GM23248 (cell line): Measurements from ENCODE around the gene ORMDL1. TPM values are rescaled to one million over a fixed set of nuclear protein-coding genes. Genes with fewer than 3 reads are reported as not detected.

ENCODE experiments used
- DNase-seq: peaks from one replicate; pipeline ENCODE4 v3.0.0-alpha.2; 2015
- H2AFZ ChIP-seq: fragments of 200-600 bp; sonication (generic); 2 replicates; pipeline ENCODE4 v1.6.1; 2016; ENCODE audit warnings: antibody characterized with exemption
- H3F3A ChIP-seq: fragments of 200-600 bp; sonication (generic); 2 replicates; pipeline ENCODE4 v1.6.1; 2016; ENCODE audit warnings: mild to moderate bottlenecking, antibody characterized with exemption, mixed run types; ENCODE audit not compliant: insufficient read depth
- H3K27ac ChIP-seq: fragments of 200-600 bp; sonication (generic); 2 replicates; pipeline ENCODE4 v1.5.1; 2016; ENCODE audit warnings: mild to moderate bottlenecking
- H3K27me3 ChIP-seq: fragments of 200-600 bp; sonication (generic); replicated peaks from 2 replicates; pipeline ENCODE4 v1.6.1; 2016; ENCODE audit warnings: mild to moderate bottlenecking; ENCODE audit not compliant: insufficient read depth
- H3K36me3 ChIP-seq: fragments of 200-600 bp; sonication (generic); 2 replicates; pipeline ENCODE4 v1.6.1; 2016; ENCODE audit warnings: low read depth, mild to moderate bottlenecking
- H3K4me1 ChIP-seq: fragments of 200-600 bp; sonication (generic); 2 replicates; pipeline ENCODE4 v1.6.1; 2016; ENCODE audit warnings: mild to moderate bottlenecking; ENCODE audit not compliant: insufficient read depth
- H3K4me2 ChIP-seq: fragments of 200-600 bp; sonication (generic); one replicate; pipeline ENCODE4 v1.6.1; 2016; ENCODE audit warnings: mild to moderate bottlenecking; ENCODE audit not compliant: unreplicated experiment
- H3K4me3 ChIP-seq: fragments of 200-600 bp; sonication (generic); 2 replicates; pipeline ENCODE4 v1.5.1; 2016; ENCODE audit warnings: mild to moderate bottlenecking
- H3K79me2 ChIP-seq: fragments of 200-600 bp; sonication (generic); 2 replicates; pipeline ENCODE4 v1.6.1; 2016; ENCODE audit warnings: mild to moderate bottlenecking; ENCODE audit not compliant: insufficient read depth
- H3K9ac ChIP-seq: fragments of 200-600 bp; sonication (generic); 2 replicates; pipeline ENCODE4 v1.6.1; 2016; ENCODE audit warnings: mild to moderate bottlenecking
- H3K9me2 ChIP-seq: fragments of 200-600 bp; sonication (generic); 2 replicates; pipeline ENCODE4 v1.6.1; 2016; ENCODE audit warnings: mixed run types, mild to moderate bottlenecking, moderate library complexity; ENCODE audit not compliant: insufficient read depth
- H3K9me3 ChIP-seq: fragments of 200-600 bp; sonication (generic); one replicate; pipeline ENCODE4 v1.6.1; 2017; ENCODE audit warnings: low read depth
- H4K20me1 ChIP-seq: fragments of 200-600 bp; sonication (generic); 2 replicates; pipeline ENCODE4 v1.6.0; 2016; ENCODE audit not compliant: insufficient read depth
- EZH2 ChIP-seq: fragments of 200-600 bp; sonication (generic); IDR thresholded peaks from 2 replicates; pipeline ENCODE4 v1.6.1; 2018; ENCODE audit warnings: antibody characterized with exemption, mild to moderate bottlenecking; ENCODE audit not compliant: insufficient read depth, poor library complexity, severe bottlenecking
- EZH2phosphoT487 ChIP-seq: fragments of 200-600 bp; sonication (generic); IDR thresholded peaks from 2 replicates; pipeline ENCODE4 v1.6.1; 2018; ENCODE audit warnings: antibody characterized with exemption, moderate library complexity, mild to moderate bottlenecking, low read depth; ENCODE audit not compliant: insufficient read depth
- WGBS, 2 experiments: methylation state at CpG; one replicate each; pipeline ENCODE4 v1.1.6; 2015 to 2017; ENCODE audit warnings: low lambda C conversion rate in 2 of 2, low coverage in 1 of 2; ENCODE audit errors: missing lambda C conversion rate in 2 of 2; 5-methylcytosine and 5-hydroxymethylcytosine counted together
- in situ Hi-C: fragments of 300-500 bp; cut with MboI; formaldehyde crosslinking; loops from 2 replicates; pipeline ENCODE4 v1.15.0; 2020
- polyA plus RNA-seq: library from polyadenylated mRNA; unstranded; fragments of >200 nt; fragmentation: Nextera tagmentation; extraction: Ambion mirVana; gene quantifications from 2 replicates; pipeline ENCODE4 v1.2.1, GENCODE V29; 2016
- total RNA-seq: library from RNA; depleted of rRNA; stranded (reverse); fragments of >200 nt; shearing (Covaris generic); gene quantifications from 2 replicates; pipeline ENCODE4 v1.2.3, GENCODE V29; 2014

The ORMDL1 gene
- total and polyA plus RNA-seq, 2 experiments from 2014 or later, result 71.3 to 150 TPM

DNA sequence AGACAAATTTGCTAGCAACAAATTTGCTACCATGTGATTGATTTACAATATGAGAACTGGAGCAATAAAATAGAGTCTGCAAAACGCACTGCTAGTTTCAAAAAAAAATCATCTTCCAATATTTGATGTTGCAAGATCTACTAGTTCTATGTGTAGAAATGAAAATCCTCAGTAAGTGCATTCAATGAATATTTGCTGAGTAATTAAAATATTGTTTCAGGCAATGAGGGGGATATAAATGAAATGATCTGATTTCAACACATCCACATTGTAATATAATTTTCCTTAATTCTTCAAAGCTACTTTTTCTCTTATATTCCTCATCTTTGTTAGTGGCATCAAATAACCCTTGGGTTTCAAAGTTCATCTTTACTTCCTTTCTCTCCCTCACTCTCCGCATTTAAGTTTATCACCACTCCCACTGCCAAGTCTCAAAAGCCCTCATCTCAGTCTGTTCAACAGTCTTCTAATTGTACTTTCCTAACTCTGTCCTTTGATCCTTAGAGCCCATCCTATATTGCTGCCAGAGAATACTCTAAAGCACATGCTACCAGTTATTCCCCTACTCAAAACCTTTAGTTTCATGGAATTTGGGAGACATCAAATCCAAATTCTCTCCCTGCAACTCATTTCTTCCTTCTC is 27.7 kb downstream of the ORMDL1 start:
- no peaks in the 10 kb centered on the region for H3K9me2 ChIP-seq
- peaks cover 4% of the 10 kb centered on the region for H3F3A ChIP-seq
- no peak overlapping the region for H2AFZ ChIP-seq
- H3K9ac ChIP-seq, result no peak overlapping the region
- no peaks in the 10 kb centered on the region for H3K27me3 ChIP-seq
- peaks cover 16% of the 10 kb centered on the region; the same call in 1 of the 2 replicates for H3K36me3 ChIP-seq
- WGBS, 2 experiments, result 94 to 99% methylated on average over 2 of the region's 2 CpGs
- no peaks in the 10 kb centered on the region for H3K9me3 ChIP-seq
- H3K4me2 ChIP-seq, result no peak overlapping the region
- H3K79me2 ChIP-seq, result peaks cover 2% of the 10 kb centered on the region; the same call in 1 of the 2 replicates
- DNase-seq, result no peak
- H3K4me3 ChIP-seq, result no peak overlapping the region
- in situ Hi-C loops, result no loop called here
- TF ChIP-seq EZH2phosphoT487 (no peak), EZH2 (no peak)
- H4K20me1 ChIP-seq, result no peaks in the 10 kb centered on the region
- H3K4me1 ChIP-seq, result 0 out of 2 replicates have a peak, but pooled peaks cover under 1% of the 10 kb centered on the region
- H3K27ac ChIP-seq, result no peak overlapping the region

DNA sequence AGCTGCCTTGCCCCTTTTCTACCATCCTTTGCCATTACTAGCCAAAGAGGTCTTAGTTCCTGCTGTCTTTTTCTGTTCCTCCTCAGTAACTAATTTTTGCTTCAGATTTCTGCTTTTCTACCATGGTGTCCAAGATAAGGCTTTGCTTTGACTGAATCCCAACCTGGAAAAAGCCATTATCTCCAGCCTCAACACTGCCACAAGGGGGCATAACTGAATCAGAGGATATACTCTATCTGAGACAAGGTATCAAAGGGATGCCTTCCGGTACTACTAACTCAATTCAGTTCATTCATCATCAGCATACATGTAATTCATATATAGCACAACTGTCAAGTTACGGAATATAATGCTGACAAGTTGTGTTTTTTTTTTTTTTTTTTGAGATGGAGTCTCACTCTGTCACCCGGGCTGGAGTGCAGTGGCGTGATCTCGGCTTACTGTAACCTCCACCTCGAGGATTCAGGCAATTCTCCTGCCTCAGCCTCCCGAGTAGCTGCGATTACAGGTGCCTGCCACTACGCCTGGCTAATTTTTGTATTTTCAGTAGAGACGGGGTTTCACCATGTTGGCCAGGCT is 33.0 kb downstream of the ORMDL1 start:
- Histone ChIP-seq H3K27ac (no peak overlapping the region), H3K9me2 (no peaks in the 10 kb centered on the region), H3K9me3 (no peaks in the 10 kb centered on the region), H2AFZ (no peak overlapping the region), H3K4me1 (no peaks in the 10 kb centered on the region), H3K27me3 (no peaks in the 10 kb centered on the region), H3K4me2 (no peak overlapping the region), H3K79me2 (no peaks in the 10 kb centered on the region), H4K20me1 (no peaks in the 10 kb centered on the region), H3K4me3 (no peak overlapping the region), H3K9ac (no peak overlapping the region), H3K36me3 (peaks cover 16% of the 10 kb centered on the region; the same call in 1 of the 2 replicates), H3F3A (no peaks in the 10 kb centered on the region)
- WGBS, 2 experiments, result 86 to 91% methylated on average over 9 to 10 of the region's 10 CpGs
- in situ Hi-C loops, result no loop called here
- no peak for TF ChIP-seq EZH2
- DNase-seq, result peak; percentile 59

DNA sequence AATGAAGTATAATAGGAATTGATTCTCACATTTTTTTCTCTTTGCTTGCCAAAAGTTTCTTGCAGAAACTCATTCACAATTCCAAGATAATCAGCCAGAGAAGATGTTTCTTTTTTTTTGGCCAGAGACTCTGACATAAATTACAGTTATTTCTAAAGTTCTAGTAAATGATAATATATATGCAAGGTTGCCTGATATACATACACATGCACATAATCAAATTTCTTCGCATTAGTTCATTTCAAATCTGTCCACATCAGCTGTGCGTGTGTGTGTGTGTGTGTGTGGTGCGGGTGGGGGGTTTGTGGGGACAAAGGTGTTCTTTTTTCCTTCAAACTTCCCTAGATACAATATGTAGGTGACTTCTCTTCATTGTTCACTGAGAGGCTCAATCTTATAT is 54.7 kb downstream of the ORMDL1 start:
- TF ChIP-seq EZH2phosphoT487, result no peak
- TF ChIP-seq EZH2, result no peak
- Histone ChIP-seq H3K9me2 (no peaks in the 10 kb centered on the region), H3K4me1 (no peaks in the 10 kb centered on the region), H4K20me1 (no peaks in the 10 kb centered on the region), H2AFZ (no peak overlapping the region), H3F3A (no peaks in the 10 kb centered on the region), H3K79me2 (no peaks in the 10 kb centered on the region), H3K4me2 (no peak overlapping the region), H3K9ac (no peak overlapping the region), H3K9me3 (no peaks in the 10 kb centered on the region), H3K36me3 (no peaks in the 10 kb centered on the region), H3K27ac (no peak overlapping the region), H3K27me3 (no peaks in the 10 kb centered on the region), H3K4me3 (no peak overlapping the region)
- DNase-seq, result no peak
- 81 to 95% methylated on average over 2 to 3 of the region's 3 CpGs for WGBS, 2 experiments
- in situ Hi-C loops, result no loop called here

DNA sequence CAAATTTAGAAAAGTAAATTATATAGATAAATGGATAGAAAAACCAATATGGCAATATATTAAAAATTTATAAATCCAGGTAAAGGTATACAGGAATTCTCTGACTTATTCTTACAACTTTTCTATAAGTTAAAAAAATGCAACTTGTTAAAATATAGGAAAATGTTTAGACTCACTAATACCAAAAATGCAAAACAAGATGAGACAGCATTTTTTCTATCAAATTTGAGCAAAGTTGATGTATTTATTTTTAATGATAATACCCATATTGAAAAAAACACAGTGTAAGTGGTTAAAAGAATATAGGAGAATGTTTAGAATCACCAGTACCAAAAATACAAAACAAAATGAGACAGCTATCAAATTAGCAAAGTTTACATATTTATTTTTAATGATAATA is 57.3 kb downstream of the ORMDL1 start:
- Histone ChIP-seq H3K4me3 (no peak overlapping the region), H3K27me3 (no peaks in the 10 kb centered on the region), H3F3A (peaks cover 9% of the 10 kb centered on the region; the same call in 1 of the 2 replicates), H3K9me2 (no peaks in the 10 kb centered on the region), H3K4me2 (no peak overlapping the region), H3K4me1 (peaks cover 10% of the 10 kb centered on the region), H3K36me3 (no peaks in the 10 kb centered on the region), H3K9me3 (no peaks in the 10 kb centered on the region), H4K20me1 (no peaks in the 10 kb centered on the region), H2AFZ (no peak overlapping the region), H3K79me2 (no peaks in the 10 kb centered on the region), H3K9ac (no peak overlapping the region), H3K27ac (no peak overlapping the region)
- in situ Hi-C loops, result no loop called here
- TF ChIP-seq EZH2phosphoT487 (no peak), EZH2 (no peak)
- no peak for DNase-seq

DNA sequence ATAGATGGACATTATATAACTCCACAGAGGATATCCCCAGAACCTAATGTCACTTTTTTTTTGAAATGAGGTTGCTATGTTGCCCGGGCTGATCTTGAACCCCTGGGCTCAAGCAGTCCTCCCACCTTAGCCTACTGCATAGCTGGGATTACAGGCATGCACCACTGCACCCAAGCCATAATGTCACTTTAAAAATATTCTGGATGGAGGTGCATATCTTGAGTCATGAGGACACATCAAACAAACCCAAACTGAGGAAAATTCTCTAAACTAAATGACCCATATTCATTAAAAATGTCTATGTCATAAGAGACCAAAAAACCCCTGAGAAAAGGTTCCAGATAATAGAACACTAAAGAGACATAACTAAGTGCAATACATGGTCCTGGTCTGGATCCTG is 57.9 kb downstream of the ORMDL1 start:
- Histone ChIP-seq H2AFZ (no peak overlapping the region), H3K9me3 (no peaks in the 10 kb centered on the region), H3F3A (peaks cover 9% of the 10 kb centered on the region; the same call in 1 of the 2 replicates), H3K9ac (no peak overlapping the region), H3K36me3 (no peaks in the 10 kb centered on the region), H3K27me3 (no peaks in the 10 kb centered on the region), H3K4me1 (peaks cover 10% of the 10 kb centered on the region), H3K79me2 (no peaks in the 10 kb centered on the region), H3K4me3 (no peak overlapping the region), H4K20me1 (no peaks in the 10 kb centered on the region), H3K27ac (no peak overlapping the region), H3K4me2 (no peak overlapping the region), H3K9me2 (no peaks in the 10 kb centered on the region)
- 91 to 100% methylated on average over 1 of the region's 1 CpG for WGBS, 2 experiments
- no peak for TF ChIP-seq EZH2
- no peak for TF ChIP-seq EZH2phosphoT487
- in situ Hi-C loops, result no loop called here
- no peak for DNase-seq
